GM21825 (cell line): ENCODE results near the gene FAM83F.

Experiments
- ATAC-seq: cut with Tn5 transposase; IDR thresholded peaks from one replicate; pipeline ENCODE4 v1.9.1; 2021; ENCODE audit warnings: mild to moderate bottlenecking, moderate library complexity; ENCODE audit not compliant: unreplicated experiment

FAM83F gene

GRCh38 chr22:40030758-40031095, 36.0 kb downstream of the FAM83F start:
- no peak for ATAC-seq

- ATAC-seq, result no peak
Observed at GRCh38 chr22:40031766-40032470, 37.2 kb downstream of the FAM83F start.

- no peak for ATAC-seq
Observed at GRCh38 chr22:40033586-40034380, 39.0 kb downstream of the FAM83F start.

GRCh38 chr22:40035351-40035750, 40.6 kb downstream of the FAM83F start:
- ATAC-seq, result no peak

GRCh38 chr22:40036126-40036525, 41.4 kb downstream of the FAM83F start:
- no peak for ATAC-seq

- no peak for ATAC-seq
Observed at GRCh38 chr22:40036591-40037225, 42.0 kb downstream of the FAM83F start.

- ATAC-seq, result no peak
Observed at GRCh38 chr22:40037320-40037719, 42.6 kb downstream of the FAM83F start.

GRCh38 chr22:40039482-40040115, 44.8 kb downstream of the FAM83F start:
- no peak for ATAC-seq

GRCh38 chr22:40040927-40041326, 46.2 kb downstream of the FAM83F start:
- no peak for ATAC-seq

GRCh38 chr22:40041366-40042137, 46.8 kb downstream of the FAM83F start:
- no peak for ATAC-seq

GRCh38 chr22:40042312-40042711, 47.6 kb downstream of the FAM83F start:
- ATAC-seq, result no peak

- no peak for ATAC-seq
Observed at GRCh38 chr22:40043081-40043480, 48.3 kb downstream of the FAM83F start.

- no peak for ATAC-seq
Observed at GRCh38 chr22:40043793-40044101, 49.0 kb downstream of the FAM83F start.

GRCh38 chr22:40044102-40044869, 49.5 kb downstream of the FAM83F start:
- ATAC-seq, result peak; percentile 73

- ATAC-seq, result peak; percentile 21
Observed at GRCh38 chr22:40044870-40045834, 50.4 kb downstream of the FAM83F start.

- ATAC-seq, result no peak
Observed at GRCh38 chr22:40046126-40046525, 51.4 kb downstream of the FAM83F start.

- ATAC-seq, result peak; percentile 82
Observed at GRCh38 chr22:40050258-40050657, 55.5 kb downstream of the FAM83F start.

GRCh38 chr22:40051322-40051721, 56.6 kb downstream of the FAM83F start:
- ATAC-seq, result no peak

- ATAC-seq, result no peak
Observed at GRCh38 chr22:40053460-40053859, 58.7 kb downstream of the FAM83F start.
